HG03135 (cell line): ENCODE data around the gene CNTNAP2.

Experiments used
- ATAC-seq: cut with Tn5 transposase; IDR thresholded peaks from one replicate; pipeline ENCODE4 v1.9.1; 2021; ENCODE audit warnings: mild to moderate bottlenecking, moderate library complexity; ENCODE audit not compliant: unreplicated experiment

Gene CNTNAP2

GRCh38 chr7:146414373-146414772, 297.8 kb downstream of the CNTNAP2 start:
- no peak for ATAC-seq

- ATAC-seq: no peak
These were observed 298.3 kb downstream of the CNTNAP2 start for GRCh38 chr7:146414937-146415336.

DNA sequence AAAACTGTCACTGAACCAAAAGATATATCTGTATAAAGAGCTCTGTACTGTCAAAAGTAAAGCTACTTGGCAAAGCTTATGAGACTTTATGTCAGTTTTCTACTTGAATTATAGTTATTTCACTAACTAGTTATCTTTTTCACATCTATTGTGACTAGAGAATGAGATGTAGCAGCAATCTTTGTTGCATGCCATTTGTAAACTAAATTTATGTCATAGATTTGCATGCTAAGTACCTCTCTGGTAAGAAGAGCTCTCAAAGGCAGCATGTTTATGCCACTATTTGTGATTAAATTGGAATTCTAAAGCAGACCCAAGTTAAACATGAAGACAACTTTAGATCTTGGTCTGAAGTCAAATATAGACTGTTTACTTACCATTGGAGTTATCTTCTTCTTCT, 300.6 kb downstream of the CNTNAP2 start:
- no peak for ATAC-seq

GRCh38 chr7:146423446-146423845, 306.8 kb downstream of the CNTNAP2 start:
- ATAC-seq: no peak

DNA sequence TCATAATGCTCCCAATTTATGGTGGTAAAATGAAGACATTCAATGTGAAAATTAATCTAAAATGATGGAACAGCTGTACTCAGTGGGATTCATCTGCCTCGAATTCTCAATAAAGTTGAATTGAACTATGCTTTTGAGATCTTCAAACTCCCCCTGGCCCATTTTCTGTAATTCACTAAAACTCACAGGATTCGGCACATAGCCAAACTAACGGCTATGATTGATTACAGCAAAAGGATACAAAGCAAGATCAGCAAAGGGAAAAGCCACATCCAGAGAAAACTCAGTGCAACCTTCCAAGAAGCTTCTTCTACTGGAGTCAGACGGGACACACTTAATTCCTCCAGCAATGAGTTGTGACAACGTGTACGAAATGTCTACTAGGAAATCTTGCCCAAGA, 307.5 kb downstream of the CNTNAP2 start:
- ATAC-seq: no peak

DNA sequence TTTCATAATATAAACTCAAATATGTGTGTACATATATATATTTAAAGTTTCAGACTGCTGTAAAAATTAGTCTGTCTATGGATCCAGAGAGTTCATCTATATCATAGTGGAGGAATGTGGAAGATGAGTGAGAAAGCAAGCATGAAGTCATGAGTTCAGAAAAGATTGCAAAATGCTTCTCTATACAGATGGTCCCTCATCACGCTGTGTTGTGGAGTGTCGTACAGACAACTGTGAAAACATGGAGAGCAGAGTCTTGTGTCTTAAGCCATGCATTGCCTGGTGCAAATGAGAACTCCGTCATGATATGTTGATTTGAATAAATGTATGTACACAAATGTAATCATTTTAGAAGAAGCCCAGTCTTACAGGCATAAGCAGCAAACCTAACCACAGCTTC, 316.9 kb downstream of the CNTNAP2 start:
- no peak for ATAC-seq

- no peak for ATAC-seq
These were observed 326.5 kb downstream of the CNTNAP2 start for GRCh38 chr7:146443102-146443501.

DNA sequence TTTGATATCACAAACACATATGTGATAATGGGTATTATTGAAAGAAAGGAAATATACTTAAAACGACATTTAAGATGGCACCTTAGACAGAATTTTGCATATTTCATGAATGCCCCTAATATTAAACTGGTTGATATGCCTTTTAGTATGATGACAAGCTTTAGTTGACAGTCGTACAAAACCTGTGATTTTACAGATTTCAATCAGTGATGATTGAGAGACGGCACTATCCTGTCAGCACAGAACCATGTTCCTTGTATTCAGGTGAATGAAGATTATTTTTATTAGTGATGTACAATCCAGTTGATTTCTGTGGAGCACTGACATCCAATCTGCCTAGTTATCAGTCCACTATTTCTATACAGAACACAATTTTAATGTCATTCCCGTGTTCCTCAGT, 333.0 kb downstream of the CNTNAP2 start:
- ATAC-seq: no peak

- ATAC-seq: no peak
These were observed 338.6 kb downstream of the CNTNAP2 start for GRCh38 chr7:146455091-146455655.

DNA sequence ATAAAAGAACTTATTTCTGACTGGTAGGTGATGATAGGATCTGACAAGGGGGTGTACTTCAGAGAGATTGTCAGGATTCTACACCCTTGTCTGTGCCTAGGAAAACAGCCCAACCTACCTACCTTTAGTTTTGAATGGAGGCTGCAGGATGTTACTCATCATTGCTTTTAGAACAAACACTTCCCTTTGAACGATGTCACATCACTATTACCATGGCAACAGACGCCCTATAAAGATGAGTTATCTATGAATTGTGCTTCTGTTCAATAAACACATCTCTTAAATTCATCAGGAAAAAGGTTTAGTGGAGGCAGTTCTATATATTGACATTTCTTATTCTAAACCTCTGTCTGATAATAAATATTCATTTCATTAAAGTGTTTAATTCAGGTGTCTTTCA, 362.4 kb downstream of the CNTNAP2 start:
- ATAC-seq: no peak

DNA sequence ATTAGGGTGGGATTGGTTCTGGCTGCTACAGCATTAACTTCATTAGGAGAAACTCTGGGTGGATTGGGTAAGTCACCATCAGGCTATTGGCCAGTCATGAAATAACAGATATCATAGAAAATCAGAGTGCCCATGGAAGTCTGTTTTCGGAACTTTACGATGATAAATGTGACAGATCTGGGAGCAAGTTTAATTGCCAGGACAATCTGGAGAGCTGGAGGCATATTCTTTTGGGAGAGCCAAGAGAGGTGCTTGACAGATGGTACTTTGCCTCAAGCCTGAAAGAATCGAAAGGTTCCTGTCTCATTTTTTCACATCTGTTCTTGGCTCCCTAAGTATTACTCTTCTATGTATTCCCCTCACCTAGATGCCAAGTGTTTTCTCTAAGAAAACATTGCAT, 369.9 kb downstream of the CNTNAP2 start:
- no peak for ATAC-seq

GRCh38 chr7:146492017-146492416, 375.4 kb downstream of the CNTNAP2 start:
- no peak for ATAC-seq

GRCh38 chr7:146494952-146495596, 378.5 kb downstream of the CNTNAP2 start:
- ATAC-seq: no peak

GRCh38 chr7:146496657-146497056, 380.1 kb downstream of the CNTNAP2 start:
- ATAC-seq: no peak

- no peak for ATAC-seq
These were observed 383.4 kb downstream of the CNTNAP2 start for GRCh38 chr7:146499970-146500369.

DNA sequence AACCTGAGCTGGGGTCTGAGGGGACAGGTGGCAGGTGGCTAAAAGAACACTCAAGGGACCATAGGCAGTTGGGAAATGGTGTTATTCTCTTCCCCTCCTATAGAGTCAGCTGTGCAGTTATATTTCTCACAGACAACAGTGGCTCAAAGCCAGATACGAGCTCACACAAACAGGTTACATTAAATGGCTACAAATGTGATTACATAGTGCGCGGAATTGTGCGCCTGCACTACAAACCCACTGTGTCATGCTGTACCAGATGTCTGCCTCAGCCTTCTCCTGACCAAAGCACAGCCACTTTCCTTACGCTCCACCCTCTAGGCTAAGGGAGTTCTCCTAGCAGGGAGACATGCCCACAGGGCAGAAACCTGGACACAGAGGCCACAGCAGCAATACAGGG, 387.2 kb downstream of the CNTNAP2 start:
- ATAC-seq: no peak

DNA sequence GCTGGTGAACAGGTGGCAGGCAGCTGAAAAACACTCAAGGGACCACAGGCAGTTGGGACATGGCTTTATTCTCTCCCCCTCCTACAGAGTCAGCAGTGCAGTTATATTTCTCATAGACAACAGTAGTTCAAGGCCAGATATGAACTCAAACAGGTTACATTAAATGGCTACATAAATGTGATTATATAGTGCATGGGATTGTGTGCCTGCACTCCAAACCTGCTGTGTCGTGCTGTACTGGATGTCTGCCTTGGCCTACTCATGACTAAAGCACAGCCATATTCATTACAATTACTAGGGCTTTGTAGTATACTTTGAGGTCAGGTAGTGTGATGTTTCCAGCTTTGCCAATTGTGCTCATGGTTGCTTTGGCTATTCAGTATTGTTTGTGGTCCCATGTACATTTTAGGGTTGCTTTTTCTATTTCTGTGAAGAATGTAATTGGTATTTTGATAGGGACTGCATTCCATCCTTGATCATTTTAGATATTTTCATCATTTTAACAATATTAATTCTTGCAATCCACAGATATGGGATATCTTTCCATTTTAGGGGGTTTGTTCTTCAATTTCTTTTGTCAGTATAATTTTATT, 393.6 kb downstream of the CNTNAP2 start:
- ATAC-seq: no peak

DNA sequence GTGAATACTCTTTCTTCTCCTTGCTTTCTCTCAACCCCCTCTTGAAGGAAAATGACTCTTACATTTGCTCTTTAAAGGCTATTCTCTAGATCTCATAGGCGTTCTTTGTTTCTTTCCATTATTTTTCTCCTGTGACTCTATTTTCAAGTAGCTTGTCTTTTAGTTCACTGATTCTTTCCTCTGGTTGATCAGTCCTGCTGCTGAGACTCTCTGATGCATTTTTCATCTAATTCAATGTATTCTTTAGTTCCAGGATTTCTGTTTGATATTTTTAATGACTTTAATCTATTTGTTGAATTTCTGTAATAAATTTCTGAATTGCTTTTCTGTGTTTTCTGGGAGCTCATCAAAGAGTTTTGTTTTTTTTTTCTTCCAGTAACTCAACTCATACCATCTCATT, 397.7 kb downstream of the CNTNAP2 start:
- ATAC-seq: no peak

GRCh38 chr7:146528581-146528980, 412.0 kb downstream of the CNTNAP2 start:
- no peak for ATAC-seq

DNA sequence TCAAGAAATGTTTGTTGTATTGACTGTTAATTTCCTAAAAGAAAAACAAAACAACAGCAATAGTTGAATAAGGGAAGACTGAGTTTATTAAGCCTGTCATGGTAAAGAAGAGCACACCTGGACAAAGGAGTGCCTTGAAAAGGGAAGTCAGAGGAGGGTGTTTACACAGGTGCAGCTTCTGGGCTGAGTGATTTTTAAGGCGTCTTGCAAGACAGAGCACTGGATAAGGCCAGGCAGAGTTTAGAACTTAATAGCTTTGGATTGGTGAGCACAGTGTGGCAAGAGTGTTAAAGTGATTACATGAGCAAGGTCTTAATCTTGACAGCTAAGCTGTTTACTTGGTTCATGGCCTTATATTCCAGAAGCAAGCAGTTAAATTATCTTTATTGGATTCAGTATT, 423.2 kb downstream of the CNTNAP2 start:
- ATAC-seq: no peak

DNA sequence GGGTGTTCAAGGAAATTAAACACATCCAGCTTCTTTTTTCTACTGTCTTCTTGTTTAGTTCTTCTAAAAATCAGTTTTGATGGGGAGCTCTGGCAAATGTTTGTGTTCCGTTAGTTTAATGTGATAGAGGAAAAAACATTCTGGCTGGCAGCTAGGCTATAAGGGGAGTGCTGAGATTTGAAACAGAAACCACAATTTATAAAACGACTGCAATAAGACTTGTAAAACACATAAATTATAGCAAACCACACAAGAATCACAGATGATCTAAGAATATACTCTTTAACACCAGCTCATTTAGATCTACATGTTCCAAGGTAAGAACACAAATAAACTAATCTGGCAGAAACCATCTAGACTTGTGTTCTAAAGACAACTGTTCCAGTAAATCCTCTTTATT, 425.5 kb downstream of the CNTNAP2 start:
- ATAC-seq: no peak

DNA sequence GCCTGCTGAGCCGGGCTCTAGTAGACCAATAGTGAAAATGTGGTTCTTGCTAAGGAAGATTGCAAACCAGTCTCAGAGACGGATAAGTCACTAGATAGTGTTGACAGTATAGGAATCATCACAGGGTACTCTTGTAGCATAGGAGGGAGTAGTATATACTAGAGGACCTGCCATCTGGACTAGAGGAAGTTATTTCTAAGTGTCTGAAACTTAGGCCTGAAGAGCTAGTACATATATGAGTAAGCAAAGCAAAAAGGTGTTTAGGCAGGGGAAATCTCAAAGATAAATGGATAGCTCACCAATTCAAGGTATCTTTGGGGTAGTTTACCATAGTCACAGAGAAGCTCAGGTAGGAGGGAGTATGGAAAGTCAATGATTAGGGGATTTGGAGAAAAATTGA, 428.1 kb downstream of the CNTNAP2 start:
- no peak for ATAC-seq

GRCh38 chr7:146548816-146549215, 432.2 kb downstream of the CNTNAP2 start:
- no peak for ATAC-seq
